Suprapubic skin (tissue), 4 donors: Measurements from ENCODE around the gene TRA2B.

Source experiments
- CTCF ChIP-seq, 2 donors: fragments of 200-600 bp in 1 of 2; fragments of 450-650 bp in 1 of 2; sonication (generic) in 1 of 2; IDR thresholded peaks; one replicate each; pipeline ENCODE4 v1.5.1; 2016 to 2019; ENCODE audit warnings: antibody characterized with exemption in 2 of 2, mild to moderate bottlenecking in 1 of 2, moderate library complexity in 1 of 2
- EP300 ChIP-seq: sonication (generic); formaldehyde crosslinking; IDR thresholded peaks from one replicate; pipeline ENCODE4 v1.6.1; 2017; ENCODE audit warnings: antibody characterized with exemption
- POLR2A ChIP-seq, 2 donors: fragments of 450-650 bp; IDR thresholded peaks; one replicate each; pipeline ENCODE4 v1.6.1; 2017; ENCODE audit warnings: antibody characterized with exemption in 2 of 2, mild to moderate bottlenecking in 2 of 2, moderate library complexity in 2 of 2
- POLR2AphosphoS5 ChIP-seq, 3 donors: sonication (generic); formaldehyde crosslinking; IDR thresholded peaks; one replicate each; pipeline ENCODE4 v1.6.1; 2017; ENCODE audit warnings: antibody characterized with exemption in 3 of 3

DNA sequence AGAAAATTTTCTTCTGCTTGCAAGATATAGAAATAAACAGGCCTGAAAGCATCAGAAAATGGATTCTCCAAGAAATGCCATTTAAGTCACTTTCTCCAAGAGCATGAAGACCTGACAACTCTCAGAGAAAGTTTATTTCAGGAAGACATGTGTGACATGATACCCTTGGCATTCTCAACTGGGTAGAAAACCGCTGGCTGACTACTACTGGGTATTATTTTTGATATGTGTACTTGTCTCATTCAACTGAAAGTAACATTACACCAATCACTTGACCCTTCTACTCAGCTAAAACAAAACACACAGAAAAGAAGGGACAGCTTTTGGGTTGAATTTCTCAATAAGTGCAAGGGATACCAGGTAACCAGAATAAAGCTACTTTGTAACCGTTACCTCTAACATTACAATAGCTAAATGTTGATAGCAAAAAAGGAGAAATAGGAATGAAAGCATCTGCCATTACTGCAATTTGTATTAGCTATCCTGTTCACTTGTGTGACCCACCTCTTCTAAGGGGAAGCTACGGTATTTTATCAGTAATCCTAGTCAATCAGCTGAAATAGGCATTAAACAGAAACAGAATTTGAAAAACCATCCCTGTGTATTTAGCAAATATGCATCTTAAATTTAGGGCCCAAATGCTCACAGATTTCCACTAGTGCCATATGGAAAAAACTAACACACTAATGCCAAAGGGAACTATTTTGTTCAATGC lies 7.3 kb downstream of the TRA2B start:
- TF ChIP-seq CTCF (IDR thresholded peaks at IDR 0.05), result no peak
- TF ChIP-seq POLR2A (IDR thresholded peaks at IDR 0.05), result no peak
- TF ChIP-seq POLR2AphosphoS5 (IDR thresholded peaks at IDR 0.05), result no peak
- TF ChIP-seq EP300, result no peak
